Measurements from ENCODE around the gene GPALPP1.
"Not testable (repeated sequence)": the region's sequence is repeated elsewhere in the genome, so short reads cannot be mapped to it uniquely, and the experiment has no call there.

The GPALPP1 gene

DNA sequence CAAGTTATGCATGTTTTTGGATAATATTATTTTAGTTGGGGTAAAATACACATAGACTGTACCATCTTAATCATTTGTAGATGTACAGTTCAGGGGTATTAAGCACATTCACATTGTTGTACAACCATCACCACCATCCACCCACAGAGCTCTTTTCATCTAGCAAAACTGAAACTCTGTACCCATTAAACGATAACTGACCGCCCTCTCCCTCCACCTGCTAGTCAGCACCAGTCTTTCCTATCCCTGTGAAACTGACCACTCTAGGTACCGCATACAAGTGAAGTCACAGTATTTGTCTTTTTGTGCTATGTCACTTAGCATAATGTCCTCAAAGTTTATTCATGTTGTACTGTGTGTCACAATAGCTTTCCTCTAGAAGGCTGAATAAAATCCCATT, 70.7 kb downstream of the GPALPP1 start:
- Mint-ChIP-seq H3K27ac (no peak overlapping the region), H3K36me3 (no peaks in the 10 kb centered on the region), H3K4me1 (peaks cover 12% of the 10 kb centered on the region), H3K4me3 (no peak overlapping the region), H3K9me3 (no peaks in the 10 kb centered on the region), H3K27me3 (peaks cover 27% of the 10 kb centered on the region)
- DNase-seq: no peak
- CTCF ChIA-PET: interaction anchor here (1.2 kb wide), 1 partner anchor 246 kb away, joined by 3 read pairs; no protein-coding TSS in a partner anchor

DNA sequence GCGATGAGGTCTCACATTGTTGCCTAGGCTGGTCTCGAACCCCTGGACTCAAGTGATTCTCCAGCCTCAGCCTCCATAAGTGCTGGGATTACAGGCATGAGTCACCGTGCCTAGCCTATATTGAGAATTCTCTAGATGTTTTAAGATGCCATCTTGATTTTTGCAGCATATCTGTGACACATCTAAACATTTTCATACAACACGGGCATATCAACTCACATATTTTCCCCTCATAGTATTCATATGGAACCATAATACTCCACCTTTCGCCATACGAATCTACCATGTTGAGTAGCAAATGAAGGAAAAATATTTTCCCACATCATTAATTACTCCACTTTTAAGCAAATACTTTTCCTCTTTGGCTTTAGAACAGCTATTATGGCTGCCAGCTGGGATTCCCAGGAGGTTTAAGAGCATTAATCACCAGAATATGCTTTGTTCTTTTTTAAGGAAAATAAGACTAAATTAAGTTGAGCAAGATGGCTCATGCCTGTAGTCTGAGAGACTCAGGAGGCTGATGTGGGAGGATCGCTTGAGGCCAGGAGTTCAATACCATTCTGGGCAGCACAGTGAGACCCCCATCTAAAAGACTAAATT, 74.0 kb downstream of the GPALPP1 start:
- Mint-ChIP-seq H3K4me3 (no peak overlapping the region), H3K27me3 (peaks cover 26% of the 10 kb centered on the region), H3K36me3 (no peaks in the 10 kb centered on the region), H3K27ac (no peak overlapping the region), H3K9me3 (no peaks in the 10 kb centered on the region), H3K4me1 (no peaks in the 10 kb centered on the region)
- CTCF ChIA-PET: no interaction called here
- no peak for DNase-seq

DNA sequence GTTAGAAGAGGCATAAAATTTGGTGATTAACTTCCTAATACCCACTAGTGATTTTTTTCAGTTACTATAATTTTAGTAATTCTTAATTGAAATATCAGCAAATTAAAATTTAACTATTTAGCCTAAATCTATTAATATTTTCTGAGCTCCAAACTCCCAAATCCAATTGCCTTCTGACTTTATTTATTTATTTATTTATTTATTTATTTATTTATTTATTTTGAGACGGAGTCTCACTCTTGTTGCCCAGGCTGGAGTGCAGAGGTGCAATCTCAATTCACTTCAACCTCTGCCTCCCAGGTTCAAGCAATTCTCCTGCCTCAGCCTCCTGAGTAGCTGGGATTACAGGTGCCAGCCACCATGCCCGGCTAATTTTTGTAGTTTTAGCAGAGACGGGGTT, 74.6 kb downstream of the GPALPP1 start:
- CTCF ChIA-PET, H3K36me3 Mint-ChIP-seq, H3K27ac Mint-ChIP-seq, H3K4me3 Mint-ChIP-seq, H3K9me3 Mint-ChIP-seq, DNase-seq, H3K4me1 Mint-ChIP-seq: not testable (repeated sequence)
- peaks cover 27% of the 10 kb centered on the region for H3K27me3 Mint-ChIP-seq

DNA sequence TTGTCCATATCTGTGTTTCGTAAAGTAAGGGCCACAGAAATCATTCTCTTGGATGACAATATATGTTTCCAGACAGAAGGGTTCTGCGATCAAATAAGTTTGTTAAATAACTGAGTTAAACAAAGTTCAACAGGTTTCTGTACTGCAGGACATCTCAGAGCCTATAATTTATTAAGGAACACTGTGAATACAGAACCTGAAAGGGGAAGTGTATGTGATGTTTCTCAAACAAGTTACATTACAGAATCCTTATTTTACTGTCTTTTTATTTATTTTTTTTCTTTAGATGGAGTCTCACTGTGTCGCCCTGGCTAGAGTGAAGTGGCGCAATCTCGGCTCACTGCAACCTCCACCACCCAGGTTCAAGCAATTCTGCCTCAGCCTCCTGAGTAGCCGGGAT, 75.6 kb downstream of the GPALPP1 start:
- H3K27ac Mint-ChIP-seq: no peak overlapping the region
- no peak overlapping the region for H3K4me3 Mint-ChIP-seq
- peaks cover 27% of the 10 kb centered on the region for H3K27me3 Mint-ChIP-seq
- DNase-seq: no peak
- no peaks in the 10 kb centered on the region for H3K9me3 Mint-ChIP-seq
- no peaks in the 10 kb centered on the region for H3K36me3 Mint-ChIP-seq
- CTCF ChIA-PET: no interaction called here
- H3K4me1 Mint-ChIP-seq: no peaks in the 10 kb centered on the region

DNA sequence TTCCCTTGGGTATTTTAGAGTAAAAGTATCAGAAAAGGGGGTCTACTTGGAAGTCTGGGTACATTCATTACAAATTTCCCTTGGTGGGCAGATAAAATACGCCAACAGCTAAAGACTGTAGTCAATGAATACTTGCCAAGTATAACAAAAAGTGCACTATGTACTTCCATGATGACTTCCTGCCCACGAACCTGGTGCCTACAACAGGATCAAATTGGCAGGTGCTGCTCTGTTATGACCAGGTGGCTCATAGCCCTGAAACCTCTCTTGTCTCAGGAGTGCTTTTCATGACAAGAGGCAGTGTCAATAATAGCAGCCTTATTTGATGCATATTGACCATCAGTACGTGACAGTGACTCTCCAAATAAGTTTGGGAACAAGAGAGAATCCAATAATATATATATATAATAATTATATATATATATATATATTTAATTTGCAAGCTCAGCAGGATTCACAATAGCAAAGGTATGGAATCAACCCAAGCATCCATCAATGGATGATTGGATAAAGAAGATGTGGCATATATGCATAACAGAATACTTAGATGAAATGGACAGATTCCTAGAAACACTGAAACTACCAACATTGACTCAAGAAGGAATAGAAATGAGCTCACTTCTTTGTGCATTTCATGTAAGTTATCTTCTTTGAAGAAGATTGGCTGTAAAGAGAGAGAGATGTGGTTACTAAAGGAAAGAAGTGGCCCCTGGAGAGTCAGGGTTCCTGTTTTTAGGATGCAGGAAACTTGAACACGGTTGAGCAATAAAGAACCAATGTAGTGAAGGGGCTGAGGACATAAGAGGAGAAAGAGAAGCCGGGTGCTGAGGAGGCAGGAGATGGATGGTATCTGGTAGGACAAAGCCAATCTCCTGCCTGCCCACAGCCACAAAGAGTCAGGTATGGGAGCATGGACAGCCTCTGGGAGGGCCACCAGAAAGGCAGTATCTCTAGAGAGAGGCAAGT, 79.0 kb downstream of the GPALPP1 start:
- Mint-ChIP-seq H3K27me3 (peaks cover 25% of the 10 kb centered on the region), H3K4me1 (no peaks in the 10 kb centered on the region), H3K4me3 (no peak overlapping the region), H3K9me3 (no peaks in the 10 kb centered on the region), H3K27ac (no peak overlapping the region), H3K36me3 (no peaks in the 10 kb centered on the region)
- CTCF ChIA-PET: no interaction called here
- no peak for DNase-seq

DNA sequence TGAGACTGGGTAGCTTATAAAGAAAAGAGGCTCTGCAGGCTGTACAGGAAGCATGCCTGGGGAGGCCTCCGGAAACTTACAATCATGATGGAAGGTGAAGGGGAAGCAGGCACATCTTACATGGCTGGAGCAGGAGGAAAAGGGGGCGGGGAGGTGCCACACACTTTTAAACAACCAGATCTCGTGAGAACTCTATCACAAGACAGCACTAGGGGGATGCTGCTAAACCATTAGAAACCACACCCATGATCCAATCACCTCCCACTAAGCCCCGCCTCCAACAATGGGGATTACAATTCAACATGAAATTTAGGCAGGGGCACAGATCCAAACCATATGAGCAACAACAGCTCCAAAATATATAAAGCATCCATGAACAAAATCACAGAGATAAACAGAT, 84.5 kb downstream of the GPALPP1 start:
- no peaks in the 10 kb centered on the region for H3K4me1 Mint-ChIP-seq
- CTCF ChIA-PET: no interaction called here

DNA sequence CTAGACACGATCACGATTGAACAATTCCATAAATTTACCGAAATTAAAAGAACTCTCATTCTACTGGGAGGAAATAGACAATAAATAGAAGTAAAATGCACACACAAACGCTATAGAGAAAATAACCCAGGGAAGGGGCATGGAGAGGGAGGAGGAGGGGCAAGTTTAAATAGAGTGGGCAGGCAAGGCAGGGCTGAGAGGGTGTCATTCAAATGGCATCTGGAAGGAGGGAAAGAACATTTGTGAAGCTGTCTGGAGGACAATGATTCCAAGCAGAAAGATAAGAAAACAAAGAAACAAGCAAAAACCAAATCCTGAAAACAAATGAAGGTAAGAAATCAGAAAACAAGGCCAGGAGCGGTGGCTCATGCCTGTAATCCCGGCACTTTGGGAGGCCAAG, 85.4 kb downstream of the GPALPP1 start:
- Mint-ChIP-seq H3K4me3 (no peak overlapping the region), H3K27ac (no peak overlapping the region), H3K9me3 (no peaks in the 10 kb centered on the region), H3K27me3 (peaks cover 17% of the 10 kb centered on the region), H3K4me1 (no peaks in the 10 kb centered on the region), H3K36me3 (no peaks in the 10 kb centered on the region)
- no peak for DNase-seq
- CTCF ChIA-PET: no interaction called here

More for the DNA sequence above, 84.5 kb downstream of the GPALPP1 start:
- Mint-ChIP-seq H3K9me3 (no peaks in the 10 kb centered on the region), H3K4me3 (no peak overlapping the region), H3K27ac (no peak overlapping the region), H3K27me3 (peaks cover 16% of the 10 kb centered on the region), H3K36me3 (no peaks in the 10 kb centered on the region)
- DNase-seq: no peak

DNA sequence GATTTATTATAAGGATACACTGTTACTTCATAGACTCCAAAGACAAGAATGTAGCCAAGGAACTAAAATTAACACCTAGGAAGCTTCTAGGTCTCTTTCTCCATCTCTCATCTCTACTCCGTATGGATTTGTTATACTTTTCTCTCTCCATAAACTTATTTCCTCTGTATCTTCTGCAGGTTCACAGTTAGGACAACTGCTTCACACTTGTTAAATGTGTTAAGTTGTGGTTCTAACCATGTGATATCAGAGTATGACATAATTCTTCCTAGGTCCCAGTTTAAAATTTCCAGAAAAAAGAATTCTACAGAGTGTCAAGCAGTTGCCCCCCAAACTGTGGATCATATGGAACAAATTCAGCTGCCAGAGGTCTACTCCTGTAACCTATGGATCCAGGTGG, 88.7 kb downstream of the GPALPP1 start:
- Mint-ChIP-seq H3K36me3 (no peaks in the 10 kb centered on the region), H3K4me1 (no peaks in the 10 kb centered on the region), H3K27me3 (peaks cover 22% of the 10 kb centered on the region), H3K27ac (no peak overlapping the region), H3K4me3 (no peak overlapping the region), H3K9me3 (no peaks in the 10 kb centered on the region)
- CTCF ChIA-PET: no interaction called here
- DNase-seq: no peak

Data from activated naive CD4-positive, alpha-beta T cell treated with anti-CD3 and anti-CD28 coated beads, Interleukin-2, amount 10 ng/mL, durations not matched to agents 7 days and 5 days (primary cell).